Measurements from ENCODE around the gene SLC12A8.

Gene SLC12A8

DNA sequence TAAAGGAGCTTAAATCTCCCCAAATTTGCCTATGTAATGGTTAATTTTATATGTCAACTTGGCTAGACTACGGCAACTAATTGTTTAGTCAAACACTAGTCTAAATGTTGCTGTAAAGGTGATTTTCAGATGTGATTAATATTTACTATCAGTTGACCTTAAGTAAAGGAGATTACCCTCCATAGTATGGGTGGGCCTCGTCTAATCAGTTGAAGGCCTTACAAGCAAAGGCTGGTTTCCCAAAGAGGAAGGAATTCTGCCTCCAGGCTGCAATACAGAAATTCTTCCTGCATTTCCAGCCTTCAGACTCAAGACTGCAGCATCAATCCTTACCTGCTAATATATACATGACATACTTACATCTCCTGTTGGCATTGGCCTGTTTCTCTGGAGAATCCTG lies 23.6 kb downstream of the SLC12A8 start:
- TF ChIP-seq, protein P1, sequence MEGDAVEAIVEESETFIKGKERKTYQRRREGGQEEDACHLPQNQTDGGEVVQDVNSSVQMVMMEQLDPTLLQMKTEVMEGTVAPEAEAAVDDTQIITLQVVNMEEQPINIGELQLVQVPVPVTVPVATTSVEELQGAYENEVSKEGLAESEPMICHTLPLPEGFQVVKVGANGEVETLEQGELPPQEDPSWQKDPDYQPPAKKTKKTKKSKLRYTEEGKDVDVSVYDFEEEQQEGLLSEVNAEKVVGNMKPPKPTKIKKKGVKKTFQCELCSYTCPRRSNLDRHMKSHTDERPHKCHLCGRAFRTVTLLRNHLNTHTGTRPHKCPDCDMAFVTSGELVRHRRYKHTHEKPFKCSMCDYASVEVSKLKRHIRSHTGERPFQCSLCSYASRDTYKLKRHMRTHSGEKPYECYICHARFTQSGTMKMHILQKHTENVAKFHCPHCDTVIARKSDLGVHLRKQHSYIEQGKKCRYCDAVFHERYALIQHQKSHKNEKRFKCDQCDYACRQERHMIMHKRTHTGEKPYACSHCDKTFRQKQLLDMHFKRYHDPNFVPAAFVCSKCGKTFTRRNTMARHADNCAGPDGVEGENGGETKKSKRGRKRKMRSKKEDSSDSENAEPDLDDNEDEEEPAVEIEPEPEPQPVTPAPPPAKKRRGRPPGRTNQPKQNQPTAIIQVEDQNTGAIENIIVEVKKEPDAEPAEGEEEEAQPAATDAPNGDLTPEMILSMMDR (IDR thresholded peaks at IDR 0.05; ENCODE audit: borderline replicate concordance, insufficient read depth, low read depth, low read length), result no peak
- H3K4me3 ChIP-seq (ENCODE audit: low read depth, low read length), result no peak overlapping the region

DNA sequence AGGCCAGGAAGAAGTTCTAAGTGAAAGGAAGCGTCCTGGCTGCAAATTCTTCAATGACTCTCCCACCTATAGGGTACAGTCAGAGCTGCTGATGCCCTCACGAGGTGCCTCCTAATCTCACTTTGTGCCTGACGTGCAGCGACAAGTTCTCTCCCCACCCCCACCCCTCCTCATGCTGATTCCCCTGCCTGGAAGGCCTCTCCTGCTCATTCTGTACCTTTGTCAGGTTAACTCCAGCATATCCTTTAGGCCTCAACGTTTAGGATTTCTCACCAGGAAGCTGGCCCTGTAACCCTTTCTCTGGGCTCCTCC lies 25.0 kb downstream of the SLC12A8 start:
- no peak overlapping the region for H3K4me3 ChIP-seq (ENCODE audit: low read depth, low read length)

DNA sequence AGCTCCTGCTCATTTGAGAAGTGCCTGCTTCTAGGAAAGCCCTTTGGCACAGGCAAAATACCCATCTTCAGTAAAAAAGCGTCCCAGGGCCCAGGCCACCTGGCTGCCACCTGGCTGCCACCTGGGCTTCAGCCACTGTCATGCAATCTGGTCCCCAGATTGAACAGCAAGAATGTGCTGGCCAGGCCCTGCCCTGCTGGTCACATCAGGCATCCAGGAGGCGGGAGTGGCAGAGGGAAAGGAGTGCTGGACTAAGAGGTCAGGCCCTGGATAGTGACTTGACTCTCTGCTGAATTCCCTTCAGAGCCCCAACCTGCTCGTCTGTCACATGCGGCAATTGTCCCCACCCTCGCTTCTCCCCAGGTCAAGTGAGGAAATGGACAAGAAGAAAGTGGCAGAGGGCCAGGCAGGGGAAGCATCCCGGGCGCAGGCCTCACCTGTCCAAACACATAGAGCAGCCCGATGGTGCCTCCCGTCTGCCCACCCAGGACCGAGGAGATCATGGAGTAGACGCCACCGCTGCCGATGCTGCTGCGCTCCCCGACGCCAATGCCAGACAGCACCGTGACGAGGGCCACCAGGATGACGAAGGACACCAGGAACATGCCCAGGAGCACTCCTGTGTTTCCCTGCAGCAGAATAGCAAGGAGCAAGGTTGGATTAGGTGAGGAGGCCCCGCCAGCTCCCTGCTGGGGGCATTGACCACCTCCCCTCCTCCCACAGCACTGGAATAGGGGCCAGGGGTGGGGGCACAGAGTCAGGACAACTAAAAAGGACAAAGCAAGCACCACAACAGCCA lies 25.5 kb downstream of the SLC12A8 start:
- TF ChIP-seq, protein P1 (IDR thresholded peaks at IDR 0.05; ENCODE audit: borderline replicate concordance, insufficient read depth, low read depth, low read length), result no peak
- no peak overlapping the region for H3K4me3 ChIP-seq (ENCODE audit: low read depth, low read length)

More for the DNA sequence above, 25.0 kb downstream of the SLC12A8 start:
- TF ChIP-seq, protein P1 (IDR thresholded peaks at IDR 0.05; ENCODE audit: borderline replicate concordance, insufficient read depth, low read depth, low read length), result no peak

DNA sequence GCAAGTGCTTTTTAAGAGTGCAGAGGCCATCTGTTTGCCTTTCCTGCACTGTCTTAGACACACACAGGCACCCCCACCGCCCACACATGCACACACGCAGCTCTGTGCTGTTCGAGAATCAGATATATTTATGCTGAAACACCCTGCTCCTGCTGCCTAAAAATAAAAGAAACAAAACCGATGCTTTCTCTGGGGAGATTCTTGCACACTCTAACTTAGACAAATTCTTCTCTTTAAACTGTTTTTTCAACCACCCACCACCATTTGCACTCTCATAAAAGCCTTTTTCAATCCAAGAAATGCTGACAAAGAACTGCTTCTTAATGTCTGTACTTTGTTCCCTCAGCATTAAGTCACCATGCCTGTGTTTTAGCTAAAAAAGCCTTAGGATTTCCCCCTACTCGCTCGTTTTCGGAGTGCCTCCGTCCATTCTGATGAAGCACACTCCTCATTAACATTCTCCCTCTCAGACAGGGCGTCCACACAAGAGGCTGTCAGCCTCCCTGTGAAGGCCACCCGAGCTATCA lies 26.2 kb downstream of the SLC12A8 start:
- TF ChIP-seq, protein P1 (IDR thresholded peaks at IDR 0.05; ENCODE audit: borderline replicate concordance, insufficient read depth, low read depth, low read length), result no peak

DNA sequence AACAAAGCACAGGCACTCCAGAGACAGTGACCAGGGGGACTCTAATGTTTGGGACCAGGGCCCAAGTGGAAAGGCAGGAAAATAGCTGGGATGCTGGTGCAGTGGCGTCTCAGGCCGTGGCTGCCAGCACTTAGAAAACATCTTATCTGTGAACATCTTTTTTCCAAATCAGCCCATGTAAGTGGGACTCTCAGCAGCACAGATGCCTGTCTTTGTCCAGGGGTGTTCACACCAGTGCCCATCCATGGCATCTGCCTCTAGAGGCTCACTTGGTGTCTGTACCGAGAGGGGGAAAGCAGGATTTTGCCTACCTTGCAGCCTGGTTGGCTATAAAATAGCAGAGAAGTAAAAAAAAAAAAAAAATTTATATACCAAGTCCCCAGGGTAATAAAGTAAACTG lies 26.7 kb downstream of the SLC12A8 start:
- no peak overlapping the region for H3K4me3 ChIP-seq (ENCODE audit: low read depth, low read length)
- TF ChIP-seq, protein P1 (IDR thresholded peaks at IDR 0.05; ENCODE audit: borderline replicate concordance, insufficient read depth, low read depth, low read length), result no peak

More for the DNA sequence above, 26.2 kb downstream of the SLC12A8 start:
- no peak overlapping the region for H3K4me3 ChIP-seq (ENCODE audit: low read depth, low read length)

DNA sequence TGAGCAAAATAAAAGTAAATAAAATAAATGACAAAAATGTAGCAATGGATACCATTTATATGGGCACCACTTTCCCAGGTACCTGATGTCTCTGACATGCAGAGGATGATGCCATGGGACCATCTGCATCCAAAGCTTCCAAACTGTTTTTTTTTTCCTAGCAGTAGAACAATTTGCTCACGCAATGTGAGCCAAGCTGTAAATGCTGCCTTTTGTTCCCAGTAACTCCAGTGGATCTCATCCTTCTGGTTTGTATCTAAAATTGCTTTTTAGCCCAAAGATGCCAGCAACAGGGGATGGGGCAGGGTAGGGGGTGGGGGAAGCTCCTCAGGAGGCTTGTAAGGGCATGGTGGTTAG lies 32.7 kb downstream of the SLC12A8 start:
- no peak overlapping the region for H3K4me3 ChIP-seq (ENCODE audit: low read depth, low read length)
- TF ChIP-seq, protein P1 (IDR thresholded peaks at IDR 0.05; ENCODE audit: borderline replicate concordance, insufficient read depth, low read depth, low read length), result no peak
